Stimulated activated CD4-positive, alpha-beta T cell treated with anti-CD3 and anti-CD28 coated beads, Interleukin-1b, Interleukin-23, amount 100 ng/mL, for 24 hours (primary cell): ENCODE data around the gene LZTS3.
"Not testable (repeated sequence)": the region's sequence is repeated elsewhere in the genome, so short reads cannot be mapped to it uniquely, and the experiment has no call there.

Experiments used
- DNase-seq, 4 experiments: peaks; one replicate each; pipeline ENCODE4 v3.0.0-alpha.2; 2020; ENCODE audit warnings: low read depth in 4 of 4, low spot score in 1 of 4

The LZTS3 gene

GRCh38 chr20:3146732-3147341 lies 26.5 kb downstream of the LZTS3 start:
- no peak for DNase-seq

GRCh38 chr20:3141757-3142156 lies 31.6 kb downstream of the LZTS3 start:
- no peak for DNase-seq

GRCh38 chr20:3137492-3137891 lies 35.9 kb downstream of the LZTS3 start:
- no peak for DNase-seq

GRCh38 chr20:3135507-3136070 lies 37.8 kb downstream of the LZTS3 start:
- DNase-seq, result no peak

- no peak for DNase-seq
These were observed 39.2 kb downstream of the LZTS3 start for GRCh38 chr20:3134151-3134550.

GRCh38 chr20:3133155-3133554 lies 40.2 kb downstream of the LZTS3 start:
- DNase-seq, result no peak

GRCh38 chr20:3130051-3130600 lies 43.2 kb downstream of the LZTS3 start:
- no peak for DNase-seq

GRCh38 chr20:3129094-3129493 lies 44.3 kb downstream of the LZTS3 start:
- no peak for DNase-seq

GRCh38 chr20:3128275-3128984 lies 44.9 kb downstream of the LZTS3 start:
- no peak for DNase-seq

GRCh38 chr20:3126527-3126859 lies 46.9 kb downstream of the LZTS3 start:
- DNase-seq, result no peak

- not testable (repeated sequence) for DNase-seq
These were observed 47.4 kb downstream of the LZTS3 start for GRCh38 chr20:3125776-3126526.

- DNase-seq, result not testable (repeated sequence)
These were observed 48.4 kb downstream of the LZTS3 start for GRCh38 chr20:3124773-3125560.

GRCh38 chr20:3124163-3124562 lies 49.2 kb downstream of the LZTS3 start:
- DNase-seq, result not testable (repeated sequence)

GRCh38 chr20:3123542-3123941 lies 49.8 kb downstream of the LZTS3 start:
- DNase-seq, result no peak

- no peak for DNase-seq
These were observed 51.3 kb downstream of the LZTS3 start for GRCh38 chr20:3121955-3122610.

GRCh38 chr20:3121271-3121911 lies 52.0 kb downstream of the LZTS3 start:
- no peak for DNase-seq

GRCh38 chr20:3119044-3119443 lies 54.3 kb downstream of the LZTS3 start:
- no peak for DNase-seq

GRCh38 chr20:3117839-3118379 lies 55.4 kb downstream of the LZTS3 start:
- DNase-seq, result not testable (repeated sequence)

GRCh38 chr20:3116341-3116740 lies 57.0 kb downstream of the LZTS3 start:
- DNase-seq, result no peak
